GM18858 (cell line): ENCODE results near the gene PAGE2.
"Not testable (repeated sequence)": the region's sequence is repeated elsewhere in the genome, so short reads cannot be mapped to it uniquely, and the experiment has no call there.

Experiments used
- ATAC-seq: cut with Tn5 transposase; IDR thresholded peaks from one replicate; pipeline ENCODE4 v1.9.1; 2021; ENCODE audit not compliant: unreplicated experiment

The PAGE2 gene

GRCh38 chrX:55120761-55121358 lies 32.0 kb downstream of the PAGE2 start:
- no peak for ATAC-seq

GRCh38 chrX:55123900-55124299 lies 35.1 kb downstream of the PAGE2 start:
- no peak for ATAC-seq

- no peak for ATAC-seq
Measured at GRCh38 chrX:55127692-55128091, 38.9 kb downstream of the PAGE2 start.

- no peak for ATAC-seq
Measured at GRCh38 chrX:55129361-55129760, 40.5 kb downstream of the PAGE2 start.

- no peak for ATAC-seq
Measured at GRCh38 chrX:55130481-55130880, 41.7 kb downstream of the PAGE2 start.

- ATAC-seq: no peak
Measured at GRCh38 chrX:55132416-55132815, 43.6 kb downstream of the PAGE2 start.

- no peak for ATAC-seq
Measured at GRCh38 chrX:55135171-55135570, 46.4 kb downstream of the PAGE2 start.

GRCh38 chrX:55140800-55141199 lies 52.0 kb downstream of the PAGE2 start:
- ATAC-seq: not testable (repeated sequence)
